ENCODE data around the gene PARP9.
"Not testable (repeated sequence)": the region's sequence is repeated elsewhere in the genome, so short reads cannot be mapped to it uniquely, and the experiment has no call there.

The PARP9 gene

DNA sequence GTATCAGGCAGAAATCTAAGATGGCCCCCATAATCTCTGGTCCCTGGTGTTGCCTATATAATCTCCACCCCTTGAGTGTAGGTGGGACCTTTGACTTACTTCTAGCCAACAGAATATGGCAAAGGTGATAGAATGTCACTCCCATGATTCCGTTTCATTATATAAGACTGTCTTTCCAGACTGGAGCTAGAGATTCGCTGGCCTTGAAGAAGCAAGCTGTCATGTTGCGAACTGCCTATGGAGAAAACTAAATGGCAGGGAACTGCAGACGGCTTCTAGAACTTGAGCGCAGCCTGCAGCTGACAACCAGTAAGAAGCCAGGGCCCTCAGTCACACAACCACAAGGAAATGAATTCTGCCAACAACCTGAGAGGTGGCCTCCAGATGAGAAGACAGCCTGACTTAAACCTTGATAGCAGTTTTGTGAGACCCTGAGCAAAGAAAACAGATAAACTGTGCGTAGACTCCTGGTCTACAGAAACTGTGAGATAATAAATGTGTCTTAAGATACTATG, 47.2 kb downstream of the PARP9 start:
- no peak for DNase-seq

DNA sequence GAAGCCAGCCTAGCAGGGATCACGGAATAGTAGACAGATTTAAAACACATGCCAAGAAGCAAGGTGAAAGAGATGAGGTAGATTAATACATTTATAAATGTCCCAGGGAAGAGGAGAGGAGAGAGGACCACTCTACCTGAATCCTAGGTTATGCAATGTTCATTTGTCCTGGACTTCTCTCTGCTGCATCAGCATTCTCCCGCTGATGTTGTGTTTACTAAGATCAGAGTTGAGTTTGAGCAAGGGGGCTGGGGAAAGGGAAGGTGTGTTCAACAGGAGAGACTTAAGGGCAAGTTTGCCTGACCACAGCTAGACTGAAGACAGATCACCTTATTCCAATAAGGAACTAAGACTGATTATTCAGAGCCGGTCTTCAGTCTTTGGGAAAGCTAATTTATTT, 48.2 kb downstream of the PARP9 start:
- DNase-seq, result no peak

DNA sequence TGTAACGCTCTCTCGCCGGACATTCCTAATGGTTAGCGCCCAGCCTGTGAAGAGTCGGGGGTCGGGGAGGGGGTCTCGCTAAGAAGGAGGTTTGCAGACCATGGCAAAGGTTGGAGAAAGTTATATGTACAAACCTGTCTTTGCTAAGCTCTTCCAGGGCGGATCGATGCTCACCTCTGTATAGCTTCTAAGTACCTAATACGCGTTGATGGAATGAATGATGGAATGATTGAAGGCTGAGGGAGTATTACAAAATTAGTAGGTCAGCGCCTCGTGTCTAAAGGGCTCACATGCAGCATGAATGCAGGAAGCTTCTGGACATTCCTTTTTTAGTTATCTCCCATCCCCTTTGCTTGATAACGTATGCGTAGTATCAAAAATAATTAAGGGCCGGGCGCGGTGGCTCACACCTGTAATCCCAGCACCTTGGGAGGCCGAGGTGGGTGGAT, 49.1 kb downstream of the PARP9 start:
- no peak for DNase-seq

DNA sequence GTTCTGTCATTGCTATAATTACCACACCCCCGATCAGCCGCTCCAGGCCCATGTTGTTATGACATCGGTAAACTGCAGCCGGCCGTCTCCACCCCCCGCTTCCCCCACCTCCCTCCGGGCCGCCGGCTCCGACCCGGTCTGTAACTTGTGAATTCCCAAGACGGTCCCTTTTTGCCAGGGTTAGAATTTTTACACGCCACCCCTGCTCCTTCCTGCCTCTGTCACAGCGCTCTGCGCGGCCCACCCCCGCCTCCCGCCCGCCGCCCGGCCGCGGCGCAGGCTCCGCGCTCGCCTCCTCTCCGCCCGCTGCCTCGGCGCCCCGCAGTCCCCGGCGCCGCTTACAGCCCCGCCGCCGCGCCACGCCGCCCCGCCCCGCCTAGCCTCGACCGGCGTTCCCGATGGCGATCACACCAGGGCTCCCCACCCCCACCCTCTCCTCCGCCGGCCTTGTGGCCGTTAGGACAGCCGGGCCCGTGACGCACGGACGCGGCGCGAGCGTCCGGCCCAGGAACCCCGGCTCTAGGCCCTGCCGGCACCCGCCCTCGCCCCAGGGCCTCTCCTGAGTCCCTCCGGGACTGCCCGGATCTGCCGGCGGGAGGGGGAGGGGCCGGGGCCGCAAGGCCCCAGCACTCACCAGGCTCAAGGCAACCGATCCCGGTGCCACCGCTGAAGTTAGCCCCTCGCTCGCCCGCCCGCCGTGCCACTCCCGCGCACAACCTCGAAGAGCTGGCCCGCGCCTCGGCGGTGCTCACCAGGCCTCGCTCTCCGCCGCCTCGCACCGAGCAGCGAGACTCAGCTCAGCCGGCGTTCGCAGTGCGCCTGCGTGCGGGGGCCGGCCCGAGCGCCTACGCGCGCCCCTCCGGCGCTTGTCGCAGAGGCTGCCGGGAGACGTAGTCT, 49.7 kb downstream of the PARP9 start, which contains the start of gene KPNA1:
KPNA1 (minus strand) TSS at position 817 of the 897 bp plus-strand sequence. CDS start 18,374 bp downstream, outside the sequence.
- peak; percentile 92 for DNase-seq

DNA sequence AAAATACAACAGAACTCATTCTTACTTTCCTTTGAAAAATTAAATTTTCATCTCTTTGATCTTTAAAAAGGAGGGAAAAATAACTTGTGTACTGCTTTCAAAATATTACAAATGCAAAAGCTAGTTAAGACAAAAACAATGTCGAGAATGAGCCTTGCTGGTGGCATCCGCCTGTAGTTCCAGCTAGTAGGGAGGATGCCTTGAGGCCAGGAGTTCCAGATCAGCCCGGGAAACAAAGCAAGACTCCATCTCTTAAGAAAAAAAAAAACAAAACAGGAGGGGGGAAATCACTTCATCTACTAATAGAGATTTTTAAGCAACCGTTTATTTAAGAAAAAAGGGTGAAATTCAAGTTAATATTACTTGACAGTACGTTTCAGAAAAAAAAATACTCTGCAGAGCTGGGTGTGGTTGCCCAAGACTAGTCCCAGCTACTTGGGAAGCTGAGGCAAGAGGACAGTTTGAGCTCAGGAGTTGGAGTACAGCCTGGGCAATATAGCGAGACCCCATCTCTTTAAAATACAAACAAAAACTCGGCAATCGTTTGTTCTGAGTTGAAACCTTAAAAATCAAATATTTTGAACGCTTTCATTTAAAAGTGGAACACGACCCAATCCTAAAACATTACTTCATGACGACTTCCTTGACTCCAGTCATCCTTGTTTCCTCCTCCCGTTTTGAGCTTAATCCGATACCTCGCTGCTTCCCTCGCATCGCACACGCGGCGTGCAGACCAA, 50.5 kb downstream of the PARP9 start:
- DNase-seq, result no peak

DNA sequence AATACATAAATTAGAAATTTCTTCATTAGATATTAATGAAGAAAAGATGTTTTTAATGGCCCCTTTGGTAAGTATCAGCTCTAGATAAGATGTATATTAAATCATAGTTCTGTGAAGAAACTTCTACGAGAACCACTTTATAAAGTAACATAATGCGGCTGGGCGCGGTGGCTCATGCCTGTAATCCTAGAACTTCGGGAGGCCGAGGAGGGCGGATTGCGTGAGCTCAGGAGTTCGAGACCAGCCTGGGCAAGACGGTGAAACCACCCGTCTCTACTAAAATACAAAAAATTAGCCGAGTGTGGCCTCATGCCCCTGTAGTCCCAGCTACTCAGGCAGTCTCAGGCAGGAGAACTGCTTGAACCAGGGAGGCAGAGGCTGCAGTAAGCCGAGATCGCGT, 51.8 kb downstream of the PARP9 start:
- DNase-seq, result no peak

DNA sequence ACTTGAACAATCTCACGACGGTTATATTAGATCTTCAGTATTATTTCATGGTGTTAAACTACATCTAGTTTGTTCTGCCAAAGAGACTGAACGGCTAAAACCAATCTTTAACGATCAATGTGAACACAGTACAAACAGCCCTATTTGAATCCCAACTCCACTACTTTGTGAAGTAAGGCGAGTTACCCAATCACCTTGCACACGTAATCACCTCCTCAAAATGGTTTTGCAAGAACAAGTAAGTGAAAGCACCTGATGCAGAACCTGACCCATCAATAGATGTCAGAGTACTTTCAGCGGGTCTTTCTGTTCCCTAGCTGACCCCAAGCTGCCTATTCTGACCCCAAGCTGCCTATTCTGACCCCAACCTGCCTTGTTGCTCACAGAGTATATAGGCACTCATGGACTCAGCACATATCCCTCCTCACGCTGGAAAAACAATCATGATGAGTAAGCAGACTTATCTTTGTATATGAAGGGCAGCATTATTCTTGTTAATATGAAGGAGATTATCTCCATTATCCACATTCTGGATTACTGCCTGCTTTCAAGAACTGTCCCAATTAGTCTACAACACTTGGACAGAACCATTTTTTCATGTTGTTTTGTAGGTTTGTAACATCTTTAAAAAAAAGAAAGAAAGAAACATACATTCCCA, 53.1 kb downstream of the PARP9 start:
- no peak for DNase-seq

DNA sequence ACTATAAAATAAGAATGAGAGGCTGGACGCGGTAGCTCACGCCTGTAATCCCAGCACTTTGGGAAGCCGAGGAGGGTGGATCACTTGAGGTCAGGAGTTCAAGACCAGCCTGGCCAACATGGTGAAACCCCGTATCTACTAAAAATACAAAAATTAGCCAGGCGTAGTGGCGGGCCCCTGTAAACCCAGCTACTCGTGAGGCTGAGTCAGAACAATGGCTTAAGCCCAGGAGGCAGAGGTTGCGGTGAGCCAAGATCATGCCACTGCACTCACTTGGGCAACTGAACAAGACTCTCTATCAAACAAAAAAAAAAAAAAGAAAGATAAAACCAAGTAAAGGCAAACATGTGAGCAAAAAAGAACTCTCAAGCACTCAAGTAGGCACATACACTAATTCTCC, 55.2 kb downstream of the PARP9 start:
- DNase-seq, result not testable (repeated sequence)

DNA sequence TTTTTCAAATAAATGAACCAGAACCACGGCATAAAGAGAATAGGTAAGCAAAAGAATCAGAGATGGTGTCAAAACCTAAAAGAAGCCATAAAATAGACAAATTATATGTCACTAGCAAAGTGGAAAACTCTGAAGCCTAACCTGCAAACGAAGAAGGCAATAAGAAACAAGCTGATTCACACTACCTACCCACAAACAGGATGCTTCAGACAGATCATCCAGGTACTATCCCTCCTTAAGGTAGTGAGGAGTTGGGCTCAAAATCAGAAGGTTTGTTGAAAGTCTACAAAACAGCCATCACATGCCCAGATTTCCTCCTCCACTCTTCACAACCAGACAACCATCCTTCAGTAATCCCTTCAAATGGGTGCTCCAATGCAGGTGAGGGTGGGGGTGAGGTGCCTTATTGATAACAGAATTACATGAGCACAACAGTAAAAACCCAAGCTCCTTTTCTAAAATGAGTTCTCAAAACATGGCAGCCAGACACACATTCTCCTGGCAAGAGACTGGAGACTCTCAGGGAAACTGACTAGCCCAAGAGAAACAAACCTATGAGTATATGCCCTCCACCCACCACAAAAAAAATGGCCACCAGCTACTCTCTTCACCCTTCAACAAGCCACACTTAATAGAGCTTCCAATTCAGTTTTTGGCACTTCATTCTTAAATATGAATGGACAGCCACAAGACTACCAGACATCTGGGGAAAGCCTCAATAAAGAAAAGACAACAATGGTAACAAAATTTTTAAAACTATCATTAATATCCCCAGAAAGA, 55.8 kb downstream of the PARP9 start:
- DNase-seq, result no peak

DNA sequence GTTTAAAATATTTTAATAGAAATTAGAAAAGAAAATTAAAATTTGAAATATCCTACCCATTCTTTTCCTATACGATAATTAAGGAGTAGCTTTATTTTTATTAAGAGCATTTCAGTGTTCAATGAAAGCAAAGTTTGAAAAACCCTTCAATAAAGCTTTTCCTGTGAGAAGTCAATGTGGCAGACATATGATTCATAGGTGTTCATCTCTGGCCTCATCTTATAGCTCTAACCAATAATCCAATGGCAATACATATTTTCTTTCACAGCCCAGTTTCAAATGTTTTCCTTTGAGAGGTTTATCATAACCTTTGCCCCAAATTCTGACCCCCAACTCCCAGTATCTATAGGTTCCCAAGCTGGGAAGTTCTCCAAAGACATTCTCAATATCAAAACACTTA, 57.6 kb downstream of the PARP9 start:
- DNase-seq, result no peak

DNA sequence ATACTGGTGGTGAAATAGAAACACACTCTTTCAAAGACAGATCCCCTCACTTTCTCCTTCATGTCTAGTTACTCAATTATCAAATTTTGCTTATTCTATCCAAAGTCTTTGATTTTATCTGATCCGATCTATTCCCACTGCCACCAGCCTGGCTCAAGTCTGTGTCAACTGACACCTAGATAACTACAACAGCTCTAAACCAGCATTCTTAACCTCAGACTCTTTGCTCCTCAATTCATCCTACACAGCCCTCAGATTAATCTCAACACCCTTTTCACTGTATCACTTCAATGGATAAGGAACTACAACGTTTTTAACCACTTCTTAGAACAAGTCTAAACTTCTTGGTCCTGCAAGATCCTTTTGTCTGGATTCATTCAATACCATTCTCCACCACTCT, 58.4 kb downstream of the PARP9 start:
- no peak for DNase-seq

DNA sequence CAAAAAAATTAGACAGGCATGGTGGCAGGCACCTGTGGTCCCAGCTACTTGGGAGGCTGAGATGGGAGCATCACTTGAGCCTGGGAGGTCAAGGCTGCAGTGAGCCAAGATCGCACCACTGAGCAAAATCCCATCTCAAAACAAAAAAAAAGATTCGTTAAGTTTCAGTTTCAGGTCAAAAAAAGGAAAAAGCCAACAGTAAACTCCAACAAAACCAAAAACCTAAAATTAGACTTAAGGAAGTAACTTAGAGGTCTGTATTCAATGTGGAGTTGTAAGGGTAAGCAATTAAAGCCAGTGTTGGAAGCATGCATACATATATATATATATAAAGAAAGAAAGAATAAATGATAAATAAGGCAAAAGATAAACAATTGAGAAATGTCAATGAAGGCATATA, 61.2 kb downstream of the PARP9 start:
- no peak for DNase-seq

DNA sequence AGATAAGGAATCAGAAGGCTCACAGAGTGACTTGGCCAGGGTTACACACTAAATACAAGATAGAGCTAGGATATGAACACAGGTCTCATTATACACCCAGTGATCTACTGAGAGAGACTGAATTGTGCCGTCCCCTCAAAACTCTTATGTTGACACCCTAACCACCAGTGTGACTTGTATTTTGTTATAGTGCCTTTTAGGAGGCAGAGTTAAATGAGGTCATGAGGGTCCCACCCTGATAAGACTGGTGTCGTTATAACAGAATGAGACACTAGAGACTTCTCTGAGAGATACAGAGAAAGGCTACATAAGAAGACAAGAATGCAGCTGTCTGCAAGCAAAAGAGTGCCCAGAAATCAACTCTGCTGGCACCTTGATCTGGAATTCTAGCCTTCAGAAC, 62.0 kb downstream of the PARP9 start:
- no peak for DNase-seq

DNA sequence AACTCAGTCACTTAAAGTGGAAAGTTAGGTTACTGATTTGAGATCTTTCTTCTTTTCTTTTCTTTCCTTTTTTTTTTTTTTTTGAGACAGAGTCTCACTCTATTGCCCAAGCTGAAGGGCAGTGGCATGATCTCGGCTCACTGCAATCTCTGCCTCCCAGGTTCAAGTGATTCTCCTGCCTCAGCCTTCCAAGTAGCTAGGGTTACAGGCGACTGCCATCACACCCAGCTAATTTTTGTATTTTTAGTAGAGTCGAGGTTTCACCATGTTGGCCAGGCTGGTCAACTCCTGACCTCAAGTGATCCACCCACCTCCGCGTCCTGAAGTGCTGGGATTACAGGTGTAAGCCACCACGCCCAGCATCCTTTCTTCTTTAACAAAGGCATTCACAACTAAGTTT, 63.1 kb downstream of the PARP9 start:
- DNase-seq, result not testable (repeated sequence)

DNA sequence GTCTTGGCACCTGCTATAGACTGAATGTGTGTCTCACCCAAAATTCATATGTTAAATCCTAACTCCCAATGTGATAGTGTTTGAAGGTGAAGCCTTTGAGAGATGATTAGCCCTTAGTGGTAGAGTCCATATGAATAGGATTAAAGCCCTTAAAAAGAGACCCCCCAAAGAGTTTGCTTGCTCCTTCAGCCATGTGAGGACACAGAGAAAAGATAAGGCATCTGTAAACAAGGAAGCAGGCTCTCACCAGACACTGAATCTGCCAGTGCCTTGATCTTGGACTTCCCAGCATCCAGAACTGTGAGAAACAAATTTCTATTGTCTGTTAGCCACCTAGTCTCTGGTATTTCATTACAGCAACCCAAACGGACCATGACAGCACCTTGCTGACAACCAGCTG, 65.9 kb downstream of the PARP9 start:
- no peak for DNase-seq

DNA sequence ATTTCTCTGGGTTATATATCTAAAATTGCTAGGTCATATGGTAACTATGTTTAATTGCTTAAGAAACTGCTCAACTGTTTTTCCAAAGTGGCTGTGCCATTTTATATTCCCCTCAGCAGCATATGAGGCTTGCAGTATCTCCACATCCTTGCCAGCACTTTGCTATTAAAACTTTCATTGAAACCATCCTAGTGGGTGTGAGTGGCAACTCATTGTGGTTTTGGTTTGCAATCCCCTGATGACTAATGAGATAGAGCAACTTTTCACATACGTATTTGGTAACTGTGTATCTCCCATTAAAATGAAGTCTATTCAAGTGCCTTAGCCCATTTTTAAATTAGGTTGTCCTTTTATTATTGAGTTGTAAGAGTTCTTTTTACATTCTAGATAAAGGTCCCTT, 66.7 kb downstream of the PARP9 start:
- DNase-seq, result no peak

DNA sequence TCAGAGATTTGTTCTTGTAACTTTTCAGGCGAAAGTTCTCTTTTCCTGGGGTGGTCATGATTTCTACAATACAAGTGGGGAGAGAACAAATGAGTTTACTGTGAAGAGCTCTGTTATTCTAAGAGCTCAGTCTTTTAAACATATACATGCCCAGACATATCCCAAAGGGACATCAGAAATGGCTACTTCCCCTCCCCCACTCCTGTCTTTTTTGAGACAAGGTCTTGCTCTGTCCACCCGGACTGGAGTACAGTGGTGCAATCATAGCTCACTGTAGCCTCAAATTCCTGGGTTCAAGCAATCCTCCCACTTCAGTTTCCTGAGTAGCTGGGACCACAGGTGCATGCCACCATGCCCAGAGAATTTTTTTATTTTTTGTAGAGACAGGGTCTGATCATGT, 67.6 kb downstream of the PARP9 start:
- no peak for DNase-seq

DNA sequence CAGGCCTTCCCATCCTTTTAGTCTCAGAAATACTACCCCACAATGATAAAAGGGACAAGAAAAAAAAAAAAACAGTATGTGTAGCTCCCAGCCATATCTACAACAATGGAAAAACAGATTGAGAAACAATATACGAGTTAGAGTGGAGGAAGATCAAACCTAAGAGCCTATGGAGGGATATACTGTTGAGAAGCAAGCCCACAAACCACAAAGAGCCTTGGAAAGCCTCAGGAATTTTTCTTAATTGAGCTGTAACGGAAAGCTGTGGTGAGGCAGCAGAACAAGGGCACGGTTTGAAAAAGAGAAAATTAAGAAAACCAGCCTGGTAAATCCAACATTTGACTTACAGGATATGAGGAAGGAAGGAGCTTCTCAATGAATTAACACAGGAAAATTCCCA, 70.8 kb downstream of the PARP9 start:
- no peak for DNase-seq

DNA sequence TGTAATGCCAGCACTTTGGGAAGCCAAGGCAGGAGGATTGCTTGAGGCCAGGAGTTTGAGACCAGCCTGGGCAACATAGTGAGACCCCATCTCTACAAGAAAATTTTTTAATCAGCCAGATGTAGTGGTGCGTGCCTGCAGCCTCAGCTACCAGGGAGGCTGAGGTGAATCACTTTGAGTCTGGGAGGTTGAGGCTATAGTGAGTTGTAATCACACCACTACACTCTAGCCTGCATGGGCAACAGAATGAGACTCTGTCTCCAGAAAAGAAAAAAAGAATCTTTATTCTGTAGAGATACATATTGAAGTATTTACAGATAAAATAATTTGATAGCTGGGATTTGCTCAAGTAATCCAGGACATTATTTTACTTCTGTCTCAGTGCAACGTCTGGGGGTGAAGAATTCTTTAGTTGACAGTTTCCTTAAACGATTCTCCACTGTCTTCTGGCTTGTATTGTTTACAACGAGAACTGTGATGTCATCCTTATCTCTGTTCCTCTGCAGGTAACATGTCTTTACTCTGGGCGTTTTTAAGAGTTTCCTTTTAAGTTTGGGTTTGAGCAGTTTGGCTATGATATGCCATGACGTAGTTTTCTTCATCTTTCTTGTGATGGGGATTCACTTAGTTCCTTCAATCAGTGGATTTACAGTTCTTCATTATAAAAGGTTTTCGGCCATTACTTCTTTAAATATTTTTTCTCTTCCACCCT, 75.7 kb downstream of the PARP9 start:
- no peak for DNase-seq

DNA sequence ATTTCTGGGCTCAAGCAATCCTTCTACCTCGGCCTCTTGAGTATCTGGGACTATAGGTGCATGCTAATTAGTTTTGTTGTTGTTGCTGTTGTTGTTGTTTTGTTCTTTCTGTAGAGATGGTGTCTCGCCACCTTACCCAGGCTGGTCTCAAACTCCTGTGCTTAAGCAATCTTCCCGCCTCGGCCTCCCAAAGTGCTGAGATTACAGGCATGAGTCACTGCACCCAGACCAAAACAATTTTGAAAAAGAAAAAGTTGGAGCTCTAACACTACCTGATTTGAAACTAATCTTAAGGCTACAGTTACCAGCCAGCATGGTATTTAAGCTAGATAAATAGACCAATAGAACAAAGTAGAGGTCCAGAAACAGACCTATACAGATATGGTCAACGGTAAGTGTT, 79.1 kb downstream of the PARP9 start:
- DNase-seq, result no peak

DNA sequence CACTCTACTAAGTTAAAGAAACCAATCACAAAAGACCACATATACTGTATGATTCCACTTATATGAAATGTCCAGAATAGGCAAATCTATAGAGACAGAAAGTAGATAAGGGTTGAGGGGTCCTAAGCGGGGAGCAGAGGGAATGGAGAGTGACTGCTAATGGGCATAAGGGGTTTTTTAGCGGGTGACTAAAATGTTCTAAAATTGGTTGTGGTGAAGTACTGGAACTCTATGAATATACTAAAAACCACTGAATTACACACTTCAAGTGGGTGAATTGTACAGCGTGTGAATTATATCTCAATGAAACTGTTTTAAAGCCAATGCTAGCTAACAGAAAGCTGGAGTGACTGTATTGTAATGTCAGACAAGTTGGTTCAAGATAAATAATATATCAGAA, 82.7 kb downstream of the PARP9 start:
- no peak for DNase-seq

Measured in COR-L47 (cell line).